ENCODE results near the gene DIP2A.

DIP2A gene

DNA sequence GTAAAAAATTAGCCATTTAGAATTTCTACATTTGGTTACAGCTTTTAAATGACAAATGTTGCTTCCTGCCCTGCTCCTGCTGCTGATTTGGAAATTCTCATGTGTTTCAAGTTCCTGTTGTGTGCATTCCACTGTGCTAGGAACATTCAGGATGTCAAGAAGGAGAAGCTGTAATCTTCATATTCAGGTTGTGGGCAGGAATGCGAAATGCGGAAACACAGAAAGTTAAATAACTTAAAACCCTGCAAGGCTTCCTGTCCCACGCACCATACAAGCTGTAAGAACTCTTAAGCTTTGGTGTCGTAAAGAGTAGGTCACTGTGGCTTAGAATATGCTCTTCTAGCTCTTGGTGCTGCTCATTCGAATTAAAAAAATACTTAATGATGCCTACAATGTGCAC is 93.6 kb downstream of the DIP2A start:
- Mint-ChIP-seq H3K27me3 (ENCODE audit: low read depth) (no peaks in the 10 kb centered on the region), H3K4me3 (peak overlapping the region; percentile 69)

DNA sequence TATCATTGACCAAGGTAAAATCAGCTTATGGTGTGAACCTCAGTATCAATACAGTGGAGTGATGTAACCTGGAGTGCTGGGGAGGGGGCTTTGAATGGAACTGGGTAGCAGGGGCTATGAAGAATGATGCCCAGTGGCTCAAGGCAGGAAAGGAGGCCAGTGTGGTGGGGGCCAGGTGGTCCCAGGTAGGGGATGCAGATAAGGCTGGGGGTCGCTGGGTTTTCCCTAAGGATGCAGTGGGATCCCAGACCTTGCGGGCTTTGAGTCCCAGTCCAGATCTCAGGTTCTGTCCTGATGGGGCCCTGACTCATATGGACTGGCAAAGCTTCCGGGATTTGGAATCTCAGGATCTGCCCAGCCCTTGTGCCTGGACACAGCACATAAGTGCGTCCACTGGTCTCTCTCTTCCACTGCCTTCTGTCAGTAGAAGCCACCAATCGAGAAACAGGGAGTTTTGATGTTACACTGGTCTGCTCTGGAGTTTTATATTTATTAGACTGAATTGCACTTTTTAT is 94.2 kb downstream of the DIP2A start:
- peaks cover 25% of the 10 kb centered on the region for H3K36me3 Mint-ChIP-seq (ENCODE audit: low read depth)
- peaks cover 36% of the 10 kb centered on the region for H3K4me1 Mint-ChIP-seq (ENCODE audit: low read depth)
- H3K27me3 Mint-ChIP-seq (ENCODE audit: low read depth): no peaks in the 10 kb centered on the region
- H3K27ac Mint-ChIP-seq: peak overlapping the region; percentile 87
- H3K9me3 Mint-ChIP-seq: no peaks in the 10 kb centered on the region
- H3K4me3 Mint-ChIP-seq: no peak overlapping the region

More for the DNA sequence above, 93.6 kb downstream of the DIP2A start:
- H3K4me1 Mint-ChIP-seq (ENCODE audit: low read depth): peaks cover 36% of the 10 kb centered on the region
- peak overlapping the region; percentile 87 for H3K27ac Mint-ChIP-seq
- H3K36me3 Mint-ChIP-seq (ENCODE audit: low read depth): peaks cover 28% of the 10 kb centered on the region
- H3K9me3 Mint-ChIP-seq: no peaks in the 10 kb centered on the region

DNA sequence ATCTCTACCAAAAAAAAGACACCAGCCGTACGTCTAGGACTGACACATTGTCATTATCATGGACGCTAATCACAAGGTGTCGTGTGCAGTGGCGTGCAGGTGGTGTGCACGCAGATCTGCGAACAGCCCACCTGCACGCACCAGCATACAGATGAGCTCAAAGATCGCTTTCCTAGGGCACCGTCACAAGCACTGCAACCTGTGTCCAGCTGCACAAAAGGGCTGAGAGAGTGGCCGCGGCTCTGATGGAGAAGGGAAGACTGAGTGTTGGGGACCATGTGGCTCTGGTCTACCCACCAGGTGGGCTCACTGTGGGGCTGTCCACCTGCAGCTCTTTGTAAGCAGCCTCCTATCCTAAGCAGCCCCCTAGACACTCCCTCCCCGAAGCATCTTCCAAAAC is 95.3 kb downstream of the DIP2A start:
- no peaks in the 10 kb centered on the region for H3K27me3 Mint-ChIP-seq (ENCODE audit: low read depth)
- no peak overlapping the region for H3K27ac Mint-ChIP-seq

DNA sequence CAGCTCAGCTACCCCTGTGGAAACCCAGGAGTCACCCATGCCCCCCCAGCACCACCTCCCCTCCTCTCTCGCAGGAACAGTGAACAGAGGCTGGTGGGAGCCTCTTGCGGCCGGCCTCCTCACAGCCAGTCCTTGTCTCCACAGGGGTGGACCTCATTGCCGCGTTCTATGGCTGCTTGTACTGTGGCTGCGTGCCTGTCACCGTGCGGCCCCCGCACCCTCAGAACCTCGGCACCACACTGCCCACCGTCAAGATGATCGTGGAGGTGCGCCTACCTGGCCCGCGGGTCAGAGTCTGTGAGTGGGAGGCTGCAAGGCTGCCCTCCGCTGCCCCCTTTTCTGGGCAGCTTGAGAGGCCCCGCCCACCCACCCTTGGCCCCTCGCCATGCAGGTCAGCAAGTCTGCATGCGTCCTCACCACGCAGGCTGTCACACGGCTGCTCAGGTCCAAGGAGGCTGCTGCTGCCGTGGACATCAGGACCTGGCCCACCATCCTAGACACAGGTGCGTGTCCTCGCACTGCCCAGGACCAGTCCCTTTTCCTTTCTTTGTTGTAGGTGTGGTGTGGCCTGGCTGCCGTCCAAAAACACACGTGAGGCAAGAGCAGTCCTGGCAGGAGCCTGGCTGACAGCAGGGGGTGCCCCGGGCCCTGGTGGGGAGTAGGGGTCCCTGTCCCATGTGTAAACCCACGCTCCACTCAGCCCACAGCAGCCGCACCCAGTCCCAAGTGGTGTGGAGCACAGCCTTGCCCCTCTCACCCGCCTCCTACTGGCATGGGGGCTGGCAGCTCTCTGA is 95.9 kb downstream of the DIP2A start:
- H3K9me3 Mint-ChIP-seq: no peaks in the 10 kb centered on the region
- no peak overlapping the region for H3K4me3 Mint-ChIP-seq
- no peak overlapping the region for H3K27ac Mint-ChIP-seq
- H3K27me3 Mint-ChIP-seq (ENCODE audit: low read depth): no peaks in the 10 kb centered on the region
- peaks cover 21% of the 10 kb centered on the region for H3K36me3 Mint-ChIP-seq (ENCODE audit: low read depth)
- peaks cover 38% of the 10 kb centered on the region for H3K4me1 Mint-ChIP-seq (ENCODE audit: low read depth)

More for the DNA sequence above, 95.3 kb downstream of the DIP2A start:
- H3K36me3 Mint-ChIP-seq (ENCODE audit: low read depth): peaks cover 19% of the 10 kb centered on the region
- no peaks in the 10 kb centered on the region for H3K9me3 Mint-ChIP-seq
- H3K4me1 Mint-ChIP-seq (ENCODE audit: low read depth): peaks cover 34% of the 10 kb centered on the region
- H3K4me3 Mint-ChIP-seq: no peak overlapping the region

DNA sequence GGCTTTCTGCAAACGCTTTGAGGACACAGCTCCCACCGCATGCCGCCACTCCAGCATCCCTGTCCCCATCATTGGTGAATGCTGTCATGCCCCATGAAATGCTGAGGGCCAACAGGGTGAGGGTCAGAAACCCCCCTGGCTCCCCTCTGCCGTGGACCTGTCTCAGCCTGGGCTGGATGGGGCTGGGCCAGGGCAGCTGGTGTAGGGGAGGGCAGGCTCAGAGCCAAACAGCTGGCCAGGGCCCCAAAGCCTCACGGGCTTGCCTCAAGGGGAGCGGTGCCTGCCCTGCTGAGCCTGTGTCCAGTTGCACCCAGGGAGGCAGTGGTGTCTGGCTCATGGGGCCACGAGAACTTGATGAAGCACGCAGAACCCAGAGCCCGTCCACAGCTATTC is 96.5 kb downstream of the DIP2A start:
- Mint-ChIP-seq H3K27ac (no peak overlapping the region), H3K4me3 (no peak overlapping the region), H3K9me3 (no peaks in the 10 kb centered on the region), H3K27me3 (ENCODE audit: low read depth) (no peaks in the 10 kb centered on the region), H3K4me1 (ENCODE audit: low read depth) (peaks cover 42% of the 10 kb centered on the region), H3K36me3 (ENCODE audit: low read depth) (peaks cover 25% of the 10 kb centered on the region)

DNA sequence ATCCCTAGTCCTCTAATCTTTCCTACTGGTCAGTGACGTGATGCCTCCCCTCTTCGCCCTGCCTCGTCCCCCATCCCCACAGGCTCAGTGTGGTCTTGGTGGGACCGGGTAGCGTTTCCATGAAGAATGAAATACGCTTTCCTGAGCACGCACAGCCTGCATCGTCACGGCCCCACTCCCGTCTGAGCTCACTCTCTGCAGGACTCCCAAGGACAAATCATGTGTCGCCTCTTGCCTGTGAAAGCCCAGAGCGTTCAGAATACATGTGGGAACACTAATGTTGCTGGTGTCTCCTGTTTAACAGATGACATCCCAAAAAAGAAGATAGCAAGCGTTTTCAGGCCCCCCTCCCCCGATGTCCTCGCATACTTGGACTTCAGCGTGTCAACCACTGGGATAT is 97.0 kb downstream of the DIP2A start:
- H3K4me3 Mint-ChIP-seq: no peak overlapping the region
- H3K36me3 Mint-ChIP-seq (ENCODE audit: low read depth): peaks cover 22% of the 10 kb centered on the region
- H3K4me1 Mint-ChIP-seq (ENCODE audit: low read depth): peaks cover 40% of the 10 kb centered on the region
- no peaks in the 10 kb centered on the region for H3K27me3 Mint-ChIP-seq (ENCODE audit: low read depth)
- no peaks in the 10 kb centered on the region for H3K9me3 Mint-ChIP-seq
- peak overlapping the region; percentile 34 for H3K27ac Mint-ChIP-seq

DNA sequence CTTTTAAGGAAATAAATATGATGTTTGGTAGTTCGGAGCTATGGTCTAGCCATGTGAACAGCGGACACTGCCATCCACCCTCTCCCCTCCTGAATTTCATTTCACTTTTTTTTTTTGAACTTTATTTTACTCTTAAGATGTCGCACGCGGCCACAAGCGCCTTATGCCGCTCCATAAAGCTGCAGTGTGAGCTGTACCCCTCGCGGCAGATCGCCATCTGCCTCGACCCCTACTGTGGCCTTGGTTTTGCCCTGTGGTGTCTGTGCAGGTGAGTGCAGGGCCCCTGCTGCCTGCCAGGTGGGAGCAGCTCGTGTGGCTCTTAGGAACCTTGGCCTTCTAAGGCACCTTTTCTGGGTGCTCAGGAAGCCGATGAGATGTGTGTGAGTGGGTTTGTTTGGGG is 98.1 kb downstream of the DIP2A start:
- no peaks in the 10 kb centered on the region for H3K9me3 Mint-ChIP-seq
- H3K36me3 Mint-ChIP-seq (ENCODE audit: low read depth): peaks cover 28% of the 10 kb centered on the region
- H3K4me3 Mint-ChIP-seq: no peak overlapping the region
- no peaks in the 10 kb centered on the region for H3K27me3 Mint-ChIP-seq (ENCODE audit: low read depth)
- peaks cover 38% of the 10 kb centered on the region for H3K4me1 Mint-ChIP-seq (ENCODE audit: low read depth)
- no peak overlapping the region for H3K27ac Mint-ChIP-seq

DNA sequence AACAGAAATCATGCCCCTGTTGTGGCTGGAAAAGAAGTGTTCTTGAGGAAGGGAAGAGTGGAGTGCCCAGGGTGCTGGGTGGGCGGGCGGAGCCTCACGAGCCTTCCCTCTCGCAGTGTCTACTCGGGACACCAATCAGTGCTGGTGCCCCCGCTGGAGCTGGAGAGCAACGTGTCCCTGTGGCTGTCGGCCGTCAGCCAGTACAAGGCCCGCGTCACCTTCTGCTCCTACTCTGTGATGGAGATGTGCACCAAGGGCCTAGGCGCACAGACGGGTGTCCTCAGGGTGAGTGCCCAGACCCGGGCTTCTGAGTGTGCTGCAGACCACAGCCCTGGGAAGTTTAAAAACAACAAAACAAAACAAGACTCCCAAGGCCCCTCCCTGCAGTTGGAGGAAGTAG is 98.8 kb downstream of the DIP2A start:
- Mint-ChIP-seq H3K27me3 (ENCODE audit: low read depth) (no peaks in the 10 kb centered on the region), H3K9me3 (no peaks in the 10 kb centered on the region), H3K36me3 (ENCODE audit: low read depth) (peaks cover 30% of the 10 kb centered on the region), H3K4me1 (ENCODE audit: low read depth) (peaks cover 38% of the 10 kb centered on the region), H3K4me3 (no peak overlapping the region), H3K27ac (no peak overlapping the region)

DNA sequence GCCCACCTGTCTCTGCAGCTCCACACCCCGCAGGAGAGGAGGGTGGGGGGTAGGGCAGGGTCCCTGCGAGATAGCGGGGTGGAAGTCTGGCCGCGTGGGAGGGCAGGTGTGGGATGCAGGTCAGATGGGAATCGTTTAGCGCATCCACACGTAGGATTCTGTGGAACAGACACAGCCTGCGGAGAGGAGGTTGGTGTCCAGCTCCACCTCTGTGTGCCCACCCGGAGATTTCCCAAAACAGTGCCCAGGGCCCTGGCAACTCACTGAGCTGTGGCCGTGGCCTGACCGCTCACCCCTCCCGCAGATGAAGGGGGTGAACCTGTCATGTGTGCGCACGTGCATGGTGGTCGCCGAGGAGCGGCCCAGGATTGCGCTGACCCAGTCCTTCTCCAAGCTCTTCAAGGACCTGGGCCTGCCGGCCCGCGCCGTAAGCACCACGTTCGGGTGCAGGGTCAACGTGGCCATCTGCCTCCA is 99.3 kb downstream of the DIP2A start:
- Mint-ChIP-seq H3K4me1 (ENCODE audit: low read depth) (peaks cover 35% of the 10 kb centered on the region), H3K9me3 (no peaks in the 10 kb centered on the region), H3K27me3 (ENCODE audit: low read depth) (no peaks in the 10 kb centered on the region), H3K27ac (no peak overlapping the region), H3K36me3 (ENCODE audit: low read depth) (peaks cover 32% of the 10 kb centered on the region), H3K4me3 (no peak overlapping the region)

DNA sequence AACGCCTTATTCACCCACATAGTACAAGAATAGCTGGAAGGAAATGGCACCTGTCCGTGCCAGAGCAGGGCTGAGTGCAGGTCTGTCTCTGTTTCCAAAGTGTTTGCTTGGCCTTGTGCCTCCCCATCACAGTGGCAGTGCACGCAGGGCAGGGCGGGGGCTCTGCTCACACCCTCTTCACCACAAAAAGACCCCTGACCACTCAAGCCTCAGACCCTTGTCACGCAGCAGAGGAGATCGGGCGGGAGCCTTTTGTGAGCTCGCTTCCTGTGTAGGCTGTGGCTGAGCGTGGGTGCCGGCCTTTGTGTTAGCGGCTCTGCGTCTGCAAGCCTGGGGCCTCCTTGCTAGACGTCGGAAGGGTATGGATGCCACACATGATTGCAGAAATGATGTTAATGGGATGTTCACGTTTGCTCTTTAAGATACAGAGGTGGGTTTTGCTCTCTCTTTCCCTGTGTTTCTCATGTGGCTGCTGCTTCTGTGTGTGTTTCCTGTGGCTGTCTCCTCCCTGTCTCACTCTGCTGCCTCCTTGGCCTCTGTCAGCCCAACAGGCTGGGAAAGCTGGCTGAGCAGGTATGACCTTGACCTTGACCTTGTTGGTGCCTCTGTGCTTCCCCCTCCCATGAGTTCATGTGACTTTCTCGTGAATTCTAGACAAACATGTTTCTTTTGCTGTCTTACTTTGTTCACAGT is 100.7 kb downstream of the DIP2A start:
- peaks cover 31% of the 10 kb centered on the region for H3K4me1 Mint-ChIP-seq (ENCODE audit: low read depth)
- peak overlapping the region; percentile 79 for H3K4me3 Mint-ChIP-seq
- H3K27me3 Mint-ChIP-seq (ENCODE audit: low read depth): no peaks in the 10 kb centered on the region
- H3K9me3 Mint-ChIP-seq: no peaks in the 10 kb centered on the region
- peak overlapping the region; percentile 96 for H3K27ac Mint-ChIP-seq
- H3K36me3 Mint-ChIP-seq (ENCODE audit: low read depth): peaks cover 30% of the 10 kb centered on the region

DNA sequence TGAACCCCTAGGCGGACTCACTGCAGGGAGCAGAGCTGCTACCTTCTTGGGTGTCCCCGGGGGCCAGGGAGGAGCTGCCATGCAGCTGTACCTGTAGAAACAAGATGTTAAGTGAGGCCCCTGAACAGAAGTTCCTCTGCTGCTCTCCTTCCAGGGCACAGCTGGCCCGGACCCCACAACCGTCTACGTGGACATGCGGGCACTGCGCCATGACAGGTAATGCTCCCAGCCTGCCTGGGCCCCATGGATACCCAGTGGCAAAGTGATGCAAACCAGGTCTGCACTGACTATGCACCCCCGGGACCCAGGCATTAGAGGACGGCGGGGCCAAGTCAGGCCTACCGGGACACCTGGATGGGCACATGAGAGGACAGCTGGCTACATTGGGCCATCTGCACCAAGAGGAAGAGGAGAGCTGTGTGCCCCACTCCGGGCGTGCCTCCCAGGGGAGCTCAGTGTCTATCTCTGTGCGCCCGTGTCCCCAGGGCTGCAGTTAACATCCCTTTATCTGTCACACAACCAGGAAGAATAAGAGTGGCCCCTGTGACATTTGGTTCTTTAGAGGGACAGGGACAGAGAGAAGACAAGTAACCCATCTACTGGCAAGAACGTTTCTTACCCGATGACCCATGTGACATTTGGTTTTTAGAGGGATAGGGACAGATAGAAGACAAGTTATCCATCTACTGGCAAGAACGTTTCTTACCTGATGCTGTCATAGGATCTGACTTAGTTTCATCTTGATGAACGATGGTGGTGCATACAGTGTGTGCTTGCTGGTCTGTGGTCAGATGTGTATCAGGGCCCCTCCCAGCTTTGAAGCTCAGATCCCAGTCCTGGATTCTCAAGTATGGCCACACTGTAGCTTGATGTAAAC is 102.1 kb downstream of the DIP2A start:
- Mint-ChIP-seq H3K36me3 (ENCODE audit: low read depth) (peaks cover 36% of the 10 kb centered on the region), H3K4me1 (ENCODE audit: low read depth) (peaks cover 31% of the 10 kb centered on the region), H3K9me3 (no peaks in the 10 kb centered on the region), H3K27ac (peak overlapping the region; percentile 96), H3K4me3 (peak overlapping the region; percentile 79), H3K27me3 (ENCODE audit: low read depth) (no peaks in the 10 kb centered on the region)

DNA sequence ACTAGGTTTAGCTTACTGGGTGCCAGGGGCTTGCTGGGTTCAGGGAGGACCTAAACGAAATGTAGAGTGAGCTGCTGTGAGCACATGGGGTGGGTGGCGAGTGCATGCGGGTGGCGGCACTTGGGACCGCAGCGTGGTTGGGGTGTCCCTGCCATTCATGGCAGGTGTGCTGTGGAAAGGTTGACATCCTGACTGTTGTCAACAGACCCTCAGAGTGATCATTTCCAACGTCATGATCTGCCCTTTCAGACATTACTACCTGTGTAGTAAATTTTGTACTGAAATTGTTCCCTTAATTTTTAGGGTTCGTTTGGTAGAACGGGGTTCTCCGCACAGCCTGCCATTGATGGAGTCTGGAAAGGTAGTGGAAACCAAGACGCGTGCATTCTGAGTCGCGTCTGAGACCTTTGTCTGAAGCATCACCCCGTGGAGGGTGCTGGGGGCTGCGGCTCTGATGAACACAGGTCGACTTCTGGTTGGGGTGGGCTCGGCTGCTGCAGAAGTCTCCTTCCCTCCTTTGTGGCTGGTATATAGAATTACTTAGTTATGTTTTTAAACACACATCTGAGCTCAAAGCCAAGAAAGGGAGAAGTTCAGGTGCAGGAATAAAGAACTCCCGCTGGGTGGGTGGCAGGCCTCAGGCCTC is 102.9 kb downstream of the DIP2A start:
- H3K4me3 Mint-ChIP-seq: no peak overlapping the region
- H3K27me3 Mint-ChIP-seq (ENCODE audit: low read depth): no peaks in the 10 kb centered on the region
- H3K36me3 Mint-ChIP-seq (ENCODE audit: low read depth): peaks cover 37% of the 10 kb centered on the region
- H3K9me3 Mint-ChIP-seq: no peaks in the 10 kb centered on the region
- peaks cover 31% of the 10 kb centered on the region for H3K4me1 Mint-ChIP-seq (ENCODE audit: low read depth)
- peak overlapping the region; percentile 59 for H3K27ac Mint-ChIP-seq

DNA sequence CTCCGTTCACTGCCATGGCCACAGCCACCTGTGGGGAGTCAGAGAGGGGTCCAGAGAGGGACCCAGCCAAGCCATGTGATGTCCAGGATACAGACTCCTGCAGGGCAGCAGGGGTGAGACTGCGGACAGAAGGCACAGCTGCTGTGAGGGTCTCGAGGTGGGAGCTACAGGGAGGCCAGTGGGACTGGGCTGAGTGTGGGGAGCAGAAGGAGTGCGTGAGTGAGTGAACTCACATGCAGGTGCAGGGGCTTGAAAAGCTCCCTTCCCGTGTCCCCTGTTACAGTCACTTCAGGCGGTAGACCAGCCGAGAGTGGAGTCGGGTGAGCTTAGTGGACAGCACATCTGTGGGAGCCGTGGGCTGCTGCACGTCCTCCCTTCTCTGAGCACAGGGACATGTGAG is 103.8 kb downstream of the DIP2A start:
- Mint-ChIP-seq H3K4me3 (no peak overlapping the region), H3K27ac (peak overlapping the region; percentile 26), H3K36me3 (ENCODE audit: low read depth) (peaks cover 42% of the 10 kb centered on the region), H3K4me1 (ENCODE audit: low read depth) (peaks cover 31% of the 10 kb centered on the region), H3K9me3 (no peaks in the 10 kb centered on the region), H3K27me3 (ENCODE audit: low read depth) (no peaks in the 10 kb centered on the region)
